ENCODE measurements around the gene APOA4. TPM values are rescaled to one million over a fixed set of nuclear protein-coding genes. Genes with fewer than 3 reads are reported as not detected.
"Not testable (repeated sequence)": the region's sequence is repeated elsewhere in the genome, so short reads cannot be mapped to it uniquely, and the experiment has no call there.

The APOA4 gene
- polyA plus RNA-seq, 3 donors: not detected

- DNase-seq (ENCODE audit: low read depth in 3 of 3, low spot score in 2 of 3): no peak
Observed at GRCh38 chr11:116807601-116808261, 15.4 kb downstream of the APOA4 start.

DNA sequence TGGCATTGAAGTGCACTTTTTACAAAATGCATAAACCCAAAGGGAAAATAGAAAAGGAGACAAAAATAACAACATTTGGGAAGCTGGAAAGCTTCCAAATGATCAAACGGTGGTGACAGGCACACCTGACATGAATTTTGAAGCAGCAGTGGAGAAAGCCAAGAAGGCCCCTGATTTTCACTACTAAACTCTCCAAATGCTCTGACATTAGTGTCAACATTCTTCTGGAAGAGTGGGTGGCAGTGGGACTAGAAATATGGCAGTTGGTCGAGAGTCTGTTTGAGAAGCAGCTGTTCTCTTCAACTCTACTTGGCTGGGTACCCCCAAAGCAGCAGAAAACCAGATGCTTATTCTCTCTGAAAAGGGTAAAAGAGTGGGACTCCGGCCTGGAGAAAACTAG, 19.1 kb downstream of the APOA4 start:
- no peak for DNase-seq (ENCODE audit: low read depth in 3 of 3, low spot score in 2 of 3)

DNA sequence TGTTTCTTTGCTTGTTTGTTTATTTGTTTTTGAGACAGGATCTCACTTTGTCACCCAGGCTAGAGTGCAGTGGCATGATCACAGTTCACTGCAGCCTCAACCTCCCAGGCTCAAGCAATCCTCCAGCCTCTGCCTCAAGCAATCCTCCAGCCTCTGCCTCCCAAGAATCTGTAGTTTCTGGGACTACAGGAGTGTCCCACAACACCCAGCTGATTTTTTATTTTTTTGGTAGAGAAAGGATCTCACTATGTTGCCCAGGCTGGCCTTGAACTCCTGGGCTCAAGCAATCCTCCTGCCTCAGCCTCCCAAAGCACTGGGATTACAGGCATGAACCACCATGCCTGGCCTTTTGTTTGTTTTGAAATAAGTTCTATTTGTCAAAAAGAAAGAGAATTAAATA, 21.4 kb downstream of the APOA4 start:
- not testable (repeated sequence) for DNase-seq (ENCODE audit: low read depth in 3 of 3, low spot score in 2 of 3)

GRCh38 chr11:116800610-116801009, 22.5 kb downstream of the APOA4 start:
- no peak for DNase-seq (ENCODE audit: low read depth in 3 of 3, low spot score in 2 of 3)

DNA sequence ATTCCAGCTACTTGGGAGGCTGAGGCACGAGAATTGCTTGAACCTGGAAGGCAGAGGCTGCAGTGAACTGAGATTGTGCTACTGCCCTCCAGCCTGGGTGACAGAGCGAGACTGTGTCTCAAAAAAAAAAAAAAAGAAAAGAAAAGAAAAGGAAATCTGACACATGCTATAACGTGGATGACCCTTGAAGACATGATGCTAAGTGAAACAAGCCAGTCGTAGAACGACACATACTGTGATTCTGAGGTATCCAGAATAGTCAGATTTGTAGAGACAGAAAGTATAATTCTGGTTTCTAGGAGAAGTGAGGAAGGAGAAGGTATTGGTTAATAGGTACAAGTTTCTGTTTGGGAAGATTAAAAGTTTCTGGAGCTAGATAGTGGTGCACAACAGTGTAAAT, 24.7 kb downstream of the APOA4 start:
- DNase-seq (ENCODE audit: low read depth in 3 of 3, low spot score in 2 of 3): no peak

- no peak for DNase-seq (ENCODE audit: low read depth in 3 of 3, low spot score in 2 of 3)
Observed at GRCh38 chr11:116797816-116798215, 25.3 kb downstream of the APOA4 start.

GRCh38 chr11:116796548-116796947, 26.6 kb downstream of the APOA4 start:
- no peak for DNase-seq (ENCODE audit: low read depth in 3 of 3, low spot score in 2 of 3)

- no peak for DNase-seq (ENCODE audit: low read depth in 3 of 3, low spot score in 2 of 3)
Observed at GRCh38 chr11:116794851-116795250, 28.3 kb downstream of the APOA4 start.

GRCh38 chr11:116793772-116794097, 29.4 kb downstream of the APOA4 start:
- no peak for DNase-seq (ENCODE audit: low read depth in 3 of 3, low spot score in 2 of 3)

GRCh38 chr11:116792869-116793771, 30.0 kb downstream of the APOA4 start:
- no peak for DNase-seq (ENCODE audit: low read depth in 3 of 3, low spot score in 2 of 3)

DNA sequence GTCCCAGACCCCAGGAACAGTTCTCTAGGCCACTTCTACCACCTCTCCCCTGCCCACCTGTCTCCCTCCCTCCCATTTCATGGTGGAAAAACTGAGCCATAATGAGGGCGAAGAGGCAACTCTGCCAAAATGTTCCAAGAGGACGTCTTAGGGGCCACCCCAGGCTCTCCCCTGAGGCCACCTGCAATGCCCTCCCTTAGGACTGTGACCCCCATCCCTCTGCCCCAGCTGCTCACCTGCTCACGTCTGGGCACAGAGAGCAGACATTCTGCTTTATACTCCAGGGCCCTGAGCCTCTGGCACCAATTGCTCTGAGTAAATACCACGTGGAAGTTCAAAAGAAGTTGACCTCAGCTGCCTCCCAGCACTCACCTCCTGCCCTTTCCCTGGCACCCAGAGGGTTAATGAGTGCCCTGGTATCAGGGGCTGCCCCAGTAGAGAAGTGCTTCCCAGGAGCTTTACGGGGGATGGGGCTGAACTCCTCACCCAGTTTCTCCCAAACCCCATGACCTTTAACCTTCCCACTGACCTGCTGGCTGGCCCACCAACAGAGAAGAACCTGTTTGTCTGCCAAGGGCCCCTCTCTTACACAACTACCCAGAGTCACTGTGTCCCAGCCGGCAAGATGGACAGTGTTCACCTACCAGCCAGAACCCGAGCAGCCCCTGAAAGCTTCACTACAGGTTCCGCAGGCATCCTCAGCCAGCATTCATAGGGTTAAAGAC, 30.8 kb downstream of the APOA4 start:
- DNase-seq (ENCODE audit: low read depth in 3 of 3, low spot score in 2 of 3): no peak

- no peak for DNase-seq (ENCODE audit: low read depth in 3 of 3, low spot score in 2 of 3)
Observed at GRCh38 chr11:116791813-116792143, 31.3 kb downstream of the APOA4 start, which contains the start of gene APOA5. APOA5 (minus strand) TSS chr11:116791879; CDS start chr11:116791860, 19 bp downstream.

DNA sequence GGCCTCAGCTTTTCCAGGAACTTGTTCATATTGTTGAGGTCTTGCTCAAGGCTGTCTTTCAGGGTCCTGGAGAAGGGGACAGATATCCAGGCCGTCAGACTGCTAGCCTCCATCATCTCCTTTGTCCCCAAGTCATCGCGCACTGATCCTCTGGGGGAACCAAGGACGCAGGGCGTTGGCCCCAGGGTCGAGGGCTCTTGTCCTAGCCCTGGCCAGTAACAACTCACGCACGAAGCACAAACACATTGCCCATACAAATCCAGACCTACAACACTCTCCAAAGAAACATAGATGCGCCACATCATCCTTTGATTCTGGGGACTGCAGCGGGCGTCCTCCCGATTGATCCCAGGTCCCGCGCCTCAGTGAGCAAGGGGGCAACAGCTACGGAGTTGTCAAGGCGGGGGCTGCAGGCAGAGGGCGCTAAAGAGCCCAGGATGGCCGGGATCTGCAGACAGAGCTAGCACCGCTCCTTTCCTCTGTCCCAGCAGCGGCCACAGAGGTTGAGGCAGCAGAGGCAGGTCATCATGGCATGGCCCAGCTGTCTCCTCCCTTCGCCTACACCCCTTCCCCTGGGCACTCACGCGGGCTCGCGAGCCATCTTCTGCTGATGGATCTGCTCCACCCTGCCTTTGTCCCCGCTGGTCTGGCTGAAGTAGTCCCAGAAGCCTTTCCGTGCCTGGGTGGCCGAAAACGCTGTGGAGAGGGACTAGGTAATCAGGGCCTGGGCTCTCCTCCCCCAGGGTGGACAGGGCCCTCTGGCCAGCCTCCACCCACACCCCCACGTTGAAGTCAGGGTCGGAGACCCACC, 31.9 kb downstream of the APOA4 start:
- peak in 1 of 3 donors; percentile 56 for DNase-seq (ENCODE audit: low read depth in 3 of 3, low spot score in 2 of 3)

DNA sequence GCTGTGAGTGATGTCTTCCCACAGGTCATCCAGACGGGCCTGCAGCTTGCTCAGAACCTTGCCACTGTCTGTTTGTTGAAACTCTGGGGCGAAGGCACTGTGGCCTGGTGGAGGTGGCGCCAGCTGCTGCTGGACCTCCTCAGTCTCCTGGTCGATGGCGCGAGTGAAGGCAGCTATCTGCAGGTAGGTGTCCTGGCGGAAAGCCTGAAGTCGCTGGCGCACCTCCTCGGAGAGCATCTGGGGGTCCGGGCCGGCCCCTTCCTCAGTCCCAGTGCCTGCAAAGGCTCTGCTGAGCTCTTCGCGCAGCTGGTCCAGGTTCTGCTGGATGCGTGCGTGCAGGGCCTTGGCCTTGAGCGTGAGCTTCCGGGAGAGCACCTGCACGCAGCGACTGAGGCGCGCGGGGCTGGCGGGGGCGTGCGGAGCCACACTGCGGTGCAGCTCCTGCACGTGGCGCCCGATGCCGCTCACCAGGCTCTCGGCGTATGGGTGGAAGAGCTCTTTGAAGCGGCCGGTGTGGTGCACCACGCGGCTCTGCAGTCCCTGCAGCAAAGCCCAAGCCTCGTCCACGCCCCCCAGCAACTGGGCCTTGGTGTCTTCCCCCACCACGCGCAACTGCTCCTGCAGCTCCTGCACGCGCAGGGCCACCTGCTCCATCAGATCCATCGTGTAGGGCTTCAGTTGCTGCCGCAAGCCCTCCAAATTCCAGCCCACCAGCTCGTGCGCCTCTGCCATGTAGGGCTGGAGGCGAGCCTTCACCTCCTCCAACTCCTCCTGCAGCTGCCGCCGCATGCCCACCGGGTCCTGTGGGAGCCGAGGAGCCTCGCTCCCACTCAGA, 32.7 kb downstream of the APOA4 start:
- no peak for DNase-seq (ENCODE audit: low read depth in 3 of 3, low spot score in 2 of 3)

DNA sequence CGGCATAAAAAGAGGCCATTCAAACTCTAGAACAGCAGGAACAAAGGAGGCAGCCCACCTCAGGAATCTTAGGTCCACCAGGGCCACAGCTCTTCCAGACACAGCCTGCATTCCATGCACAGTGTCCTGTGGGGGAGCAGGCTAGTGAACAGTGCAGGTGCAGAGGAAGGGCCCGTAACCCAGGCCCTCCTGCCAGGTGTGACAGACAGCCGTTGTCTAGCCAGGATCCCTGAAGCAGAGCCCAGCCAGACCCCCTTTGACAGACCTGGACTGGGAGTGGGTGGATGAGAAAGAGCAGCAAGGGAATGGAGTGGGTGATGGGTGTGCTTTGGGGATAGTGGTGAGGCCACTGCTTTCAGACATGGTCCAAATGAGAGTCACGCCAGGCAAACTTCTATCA, 34.1 kb downstream of the APOA4 start:
- DNase-seq (ENCODE audit: low read depth in 3 of 3, low spot score in 2 of 3): no peak

DNA sequence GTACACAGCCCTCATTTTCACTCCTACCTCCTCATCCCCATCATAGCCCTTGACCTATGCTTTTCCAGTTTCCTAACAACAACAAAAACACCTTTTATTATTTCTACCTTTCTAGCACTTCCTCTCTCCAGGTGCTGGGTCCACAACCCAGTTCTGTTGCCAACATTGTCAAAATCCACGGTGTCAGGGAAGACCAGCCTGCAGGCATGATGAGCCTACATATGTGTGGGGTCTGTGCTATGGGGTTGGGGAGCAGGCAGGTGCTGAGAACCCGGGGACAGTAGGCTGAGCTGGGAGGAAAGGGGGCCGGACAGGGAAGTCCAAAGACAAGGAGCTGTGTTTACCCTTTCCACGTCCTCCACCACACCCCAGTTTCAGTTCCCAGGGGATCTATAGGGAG, 34.6 kb downstream of the APOA4 start:
- no peak for DNase-seq (ENCODE audit: low read depth in 3 of 3, low spot score in 2 of 3)

DNA sequence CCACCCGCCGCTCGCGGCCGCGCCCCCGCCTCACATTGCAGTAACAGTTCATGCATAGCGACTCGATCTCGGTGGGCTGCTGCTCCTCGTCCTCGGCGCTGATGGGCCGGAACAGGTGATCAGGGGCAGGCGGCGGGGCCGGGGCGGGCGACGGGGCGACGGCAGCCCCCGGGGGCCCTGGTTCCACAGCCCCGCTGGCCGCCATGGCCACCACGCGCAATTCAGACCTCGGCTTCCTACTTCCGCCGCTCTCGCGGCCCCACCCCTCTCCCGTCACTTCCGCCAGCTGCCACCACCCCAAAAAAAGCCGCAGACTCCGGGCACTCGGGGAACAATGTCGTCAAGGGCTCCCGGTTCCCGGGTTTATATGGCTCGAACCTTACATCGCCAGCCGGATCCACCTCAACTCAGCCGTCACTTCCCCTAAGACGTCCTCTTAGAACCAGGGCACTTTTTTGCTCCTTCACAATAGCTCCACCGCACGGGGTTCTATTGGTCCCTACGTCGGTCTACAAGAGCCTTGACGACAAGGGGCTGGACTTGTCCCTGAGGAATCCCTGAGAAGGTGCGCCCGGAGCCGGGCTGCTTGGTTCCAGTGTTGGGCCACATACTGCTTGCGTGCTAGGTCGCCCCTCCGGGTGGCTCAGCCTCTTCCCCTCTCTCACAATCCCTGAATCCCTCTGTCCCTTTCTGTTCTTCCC, 35.2 kb downstream of the APOA4 start, which contains the start of gene ZPR1:
TSS of gene ZPR1 (minus strand) at position 238 of the 701 bp plus-strand sequence. CDS start at position 205, 33 bp downstream.
- peak; percentile 62 to 74 (median 66) for DNase-seq (ENCODE audit: low read depth in 3 of 3, low spot score in 2 of 3)

- no peak for DNase-seq (ENCODE audit: low read depth in 3 of 3, low spot score in 2 of 3)
Observed at GRCh38 chr11:116787436-116787785, 35.7 kb downstream of the APOA4 start.

GRCh38 chr11:116786966-116787365, 36.1 kb downstream of the APOA4 start:
- DNase-seq (ENCODE audit: low read depth in 3 of 3, low spot score in 2 of 3): no peak
